GM10266 (cell line): ENCODE measurements around the gene TTC39B.

Source experiments
- DNase-seq: peaks from one replicate; pipeline ENCODE4 v3.0.0; 2012; ENCODE audit errors: extremely low spot score
- CTCF ChIP-seq: IDR thresholded peaks from 2 replicates; pipeline ENCODE4 v1.5.1; 2012; ENCODE audit warnings: mild to moderate bottlenecking, low read depth; ENCODE audit not compliant: control insufficient read depth, insufficient read depth; ENCODE audit errors: missing control alignments

TTC39B gene

DNA sequence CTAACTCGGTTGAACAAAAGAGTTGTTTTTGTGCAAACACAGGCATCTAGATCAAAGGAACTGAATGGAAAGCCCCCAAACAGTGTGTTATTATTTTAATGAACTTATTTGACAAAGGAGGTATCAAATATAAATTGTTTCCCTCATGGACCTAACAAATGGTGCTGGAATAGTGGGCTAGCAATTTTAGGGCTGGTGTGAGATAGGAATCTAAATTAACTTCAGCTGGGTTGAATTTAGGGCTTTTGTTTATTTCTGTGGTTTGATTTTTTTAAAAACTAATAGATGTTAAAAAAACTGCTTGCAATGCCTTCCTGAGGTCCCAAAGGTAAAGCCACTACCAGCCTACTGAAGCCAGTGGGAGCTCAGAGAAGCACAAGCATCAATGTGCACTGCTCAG is 42.1 kb downstream of the TTC39B start:
- no peak for TF ChIP-seq CTCF
- no peak for DNase-seq

DNA sequence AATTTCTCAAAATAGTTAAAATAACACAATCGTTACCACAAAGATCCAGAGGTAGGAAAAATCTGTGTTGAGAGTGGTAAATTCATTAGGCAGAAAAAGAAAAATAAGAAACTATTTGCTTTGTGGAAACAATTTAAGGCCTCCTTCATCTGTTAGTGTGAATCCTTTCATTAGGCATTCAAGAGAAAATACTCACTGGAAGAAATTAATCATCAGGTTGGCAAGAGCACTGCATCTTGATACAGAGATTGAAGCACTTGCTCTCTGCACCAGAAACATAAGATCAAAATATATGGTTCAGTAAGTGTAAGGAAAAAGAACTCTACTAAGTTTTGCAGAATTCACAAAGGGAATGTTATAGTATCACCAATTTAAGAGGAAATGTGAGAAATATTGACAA is 44.4 kb downstream of the TTC39B start:
- TF ChIP-seq CTCF: no peak
- DNase-seq: no peak

- DNase-seq: no peak
- TF ChIP-seq CTCF: no peak
Observed at GRCh38 chr9:15256426-15256825, 50.6 kb downstream of the TTC39B start.

GRCh38 chr9:15253786-15254185 is 53.2 kb downstream of the TTC39B start:
- TF ChIP-seq CTCF: no peak
- no peak for DNase-seq

- DNase-seq: no peak
- TF ChIP-seq CTCF: no peak
Observed at GRCh38 chr9:15253197-15253596, 53.8 kb downstream of the TTC39B start.

GRCh38 chr9:15249981-15250380 is 57.0 kb downstream of the TTC39B start:
- DNase-seq: no peak
- TF ChIP-seq CTCF: no peak

- TF ChIP-seq CTCF: no peak
- DNase-seq: no peak
Observed at GRCh38 chr9:15249042-15249818, 57.8 kb downstream of the TTC39B start.
